ENCODE data around the gene FBXW7. TPM values are rescaled to one million over a fixed set of nuclear protein-coding genes. Genes with fewer than 3 reads are reported as not detected.

Gene FBXW7
- total and polyA plus RNA-seq, 2 of the 13 experiments (the other 11 are each of a cell fraction or from before 2014, with no cell fraction given): 5.0 to 40.9 TPM

GRCh38 chr4:152573861-152574260 lies 38.0 kb upstream of the FBXW7 start:
- Histone ChIP-seq H3K4me3 (replicated peaks in 1 of 3; ENCODE audit: insufficient read depth in 1 of 3, low read depth in 2 of 3, low read length in 3 of 3) (no peak overlapping the region), H3K9ac (ENCODE audit: insufficient read depth, low read depth, low read length) (no peak overlapping the region), H3K4me2 (ENCODE audit: low read depth, low read length) (no peak overlapping the region), H3K27ac (ENCODE audit: extremely low read length, insufficient read depth, low read length) (no peak overlapping the region), H3K9me3 (ENCODE audit: low read length) (no peaks in the 10 kb centered on the region), H3K36me3 (replicated peaks in 1 of 2; ENCODE audit: control insufficient read depth in 1 of 2, insufficient read depth in 2 of 2, low read length in 2 of 2) (no peaks in the 10 kb centered on the region), H3K79me2 (ENCODE audit: insufficient read depth, low read length) (no peaks in the 10 kb centered on the region), H3K4me1 (ENCODE audit: insufficient read depth, low read length) (peaks cover 20% of the 10 kb centered on the region), H2AFZ (ENCODE audit: low read length) (no peak overlapping the region), H3K27me3 (ENCODE audit: control insufficient read depth in 1 of 2, insufficient read depth in 2 of 2, low read length in 2 of 2) (peaks cover 3% of the 10 kb centered on the region in 2 experiments; a peak in 2 of 5 replicates), H4K20me1 (ENCODE audit: insufficient read depth, low read length) (no peaks in the 10 kb centered on the region)
- intact Hi-C loops (cut with micrococcal nuclease; ENCODE audit: unreplicated experiment): loop anchor here (2.0 kb wide), 1 partner anchor 17 kb away; no protein-coding TSS in a partner anchor
- ChIA-PET CTCF (ENCODE audit: low intra/inter-chr PET ratio, low total read pairs) (no interaction called here), POLR2A (no interaction called here)
- no peak for TF ChIP-seq BRF2 (CRISPR knock-in tag; IDR thresholded peaks at IDR 0.05)
- no peak for TF ChIP-seq BCL3 (CRISPR knock-in tag; IDR thresholded peaks at IDR 0.05)
- TF ChIP-seq ZNF574 (CRISPR knock-in tag; IDR thresholded peaks at IDR 0.05): no peak
- no peak for TF ChIP-seq ZNF562 (CRISPR knock-in tag; IDR thresholded peaks at IDR 0.05; ENCODE audit: borderline replicate concordance)
- no peak for TF ChIP-seq ZNF607 (CRISPR knock-in tag; IDR thresholded peaks at IDR 0.05; ENCODE audit: borderline replicate concordance)
- no peak for TF ChIP-seq ZNF180 (CRISPR knock-in tag; IDR thresholded peaks at IDR 0.05; ENCODE audit: borderline replicate concordance, low read depth)
- no peak for TF ChIP-seq FOXM1 (CRISPR knock-in tag; IDR thresholded peaks at IDR 0.05)
- TF ChIP-seq FOXA1 (IDR thresholded peaks at IDR 0.05): no peak
- no peak for TF ChIP-seq FOXA1 (CRISPR knock-in tag; IDR thresholded peaks at IDR 0.05)
- TF ChIP-seq CAMTA2 (CRISPR knock-in tag; IDR thresholded peaks at IDR 0.05; ENCODE audit: borderline replicate concordance): no peak
- TF ChIP-seq ZNF367 (CRISPR knock-in tag; IDR thresholded peaks at IDR 0.05; ENCODE audit: borderline replicate concordance): no peak
- no peak for TF ChIP-seq ZNF3 (CRISPR knock-in tag; IDR thresholded peaks at IDR 0.05)
- TF ChIP-seq ZNF567 (CRISPR knock-in tag; IDR thresholded peaks at IDR 0.05; ENCODE audit: borderline replicate concordance): no peak
- no peak for TF ChIP-seq HIVEP1 (CRISPR knock-in tag; IDR thresholded peaks at IDR 0.05)
- TF ChIP-seq NR2F6 (IDR thresholded peaks at IDR 0.05): no peak
- TF ChIP-seq NR2F6 (CRISPR knock-in tag; IDR thresholded peaks at IDR 0.05): no peak
- no peak for TF ChIP-seq ZNF136 (CRISPR knock-in tag; IDR thresholded peaks at IDR 0.05; ENCODE audit: low read depth)
- no TSS peak for BruUV-seq (replicated peaks)
- no peak for FAIRE-seq
- no peak for ATAC-seq
- in situ Hi-C loops (cut with HindIII; ENCODE audit: extremely low pct_ligation_motif_present, low pct_unique_long_range_greater_than_20kb): no loop called here
- no peak for DNase-seq (ENCODE audit: low spot score)
- 7% methylated on average over 2 of the region's 2 CpGs for WGBS (ENCODE audit: low lambda C conversion rate)

Measured in HepG2 (cell line).